Sigmoid colon (tissue), 7 donors: ENCODE measurements around the gene ALMS1. TPM values are rescaled to one million over a fixed set of nuclear protein-coding genes. Genes with fewer than 3 reads are reported as not detected.
"Not testable (repeated sequence)": the region's sequence is repeated elsewhere in the genome, so short reads cannot be mapped to it uniquely, and the experiment has no call there.

Experiments used
- DNase-seq: peaks from one replicate; pipeline ENCODE4 v3.0.0-alpha.2; 2019
- H3K27ac ChIP-seq, 4 donors: fragments of 200-600 bp; sonication (generic); one replicate each; pipeline ENCODE4 v1.5.1; 2016 to 2019; ENCODE audit warnings: mild to moderate bottlenecking in 1 of 4
- H3K27me3 ChIP-seq, 3 donors: fragments of 200-600 bp; sonication (generic); one replicate each; pipeline ENCODE4 v1.5.1; 2019; ENCODE audit warnings: mild to moderate bottlenecking in 1 of 3
- H3K36me3 ChIP-seq, 4 donors: fragments of 200-600 bp; sonication (generic); one replicate each; pipeline ENCODE4 v1.5.1; 2016 to 2019
- H3K4me1 ChIP-seq, 4 donors: fragments of 200-600 bp; sonication (generic); one replicate each; pipeline ENCODE4 v1.5.1; 2017 to 2019
- H3K4me3 ChIP-seq, 4 donors: fragments of 200-600 bp; sonication (generic); one replicate each; pipeline ENCODE4 v1.5.1; 2017 to 2019; ENCODE audit warnings: mild to moderate bottlenecking in 2 of 4, moderate library complexity in 1 of 4
- H3K9me3 ChIP-seq, 4 donors: fragments of 200-600 bp in 3 of 4; sonication (generic) in 3 of 4; one replicate each; pipeline versions ENCODE4 v1.5.1 to v1.6.1; 2013 to 2019
- EP300 ChIP-seq, 4 donors: sonication (generic); formaldehyde crosslinking; IDR thresholded peaks; one replicate each; pipeline ENCODE4 v1.6.1; 2017; ENCODE audit warnings: antibody characterized with exemption in 4 of 4
- POLR2A ChIP-seq, 2 donors: fragments of 450-650 bp; IDR thresholded peaks; one replicate each; pipeline ENCODE4 v1.6.1; 2016; ENCODE audit warnings: antibody characterized with exemption in 2 of 2, mild to moderate bottlenecking in 2 of 2, moderate library complexity in 2 of 2
- POLR2AphosphoS5 ChIP-seq, 4 donors: sonication (generic); formaldehyde crosslinking; IDR thresholded peaks; one replicate each; pipeline ENCODE4 v1.6.1; 2017; ENCODE audit warnings: antibody characterized with exemption in 4 of 4
- WGBS, 2 donors: extraction: QIAGEN DNeasy Blood & Tissue Kit; methylation state at CpG; one replicate each; pipeline ENCODE4 v1.1.7; 2013; 5-methylcytosine and 5-hydroxymethylcytosine counted together
- intact Hi-C: fragments of 100-400 bp; cut with DNase I; formaldehyde crosslinking; loops from one replicate; pipeline ENCODE4 v1.15.1; 2023
- polyA plus RNA-seq, 3 donors: library from polyadenylated mRNA; stranded (reverse); fragments of 200-250 nt; gene quantifications; one replicate each; pipeline ENCODE4 v1.2.3, GENCODE V29; 2013
- total RNA-seq, 4 donors: library from RNA; depleted of rRNA; stranded (reverse); fragments of >200 nt; gene quantifications; one replicate each; pipeline ENCODE4 v1.1.0, GENCODE V29; 2016
- TF ChIP-seq, protein P1 (sequence below), 4 experiments: fragments of 450-650 bp in 3 of 4; fragments of 200-600 bp in 1 of 4; IDR thresholded peaks; one replicate each; pipeline ENCODE4 v1.5.1; 2016 to 2019; ENCODE audit warnings: antibody characterized with exemption in 4 of 4, mild to moderate bottlenecking in 3 of 4, moderate library complexity in 2 of 4
- donor health status: healthy with polysubstance abuse.
- donor health status: Bipolar disorder and iron deficiency.
- donor health status: healthy.

The ALMS1 gene
- total and polyA plus RNA-seq, 7 donors = 3.5 to 47.6 (median 29.3) TPM

DNA sequence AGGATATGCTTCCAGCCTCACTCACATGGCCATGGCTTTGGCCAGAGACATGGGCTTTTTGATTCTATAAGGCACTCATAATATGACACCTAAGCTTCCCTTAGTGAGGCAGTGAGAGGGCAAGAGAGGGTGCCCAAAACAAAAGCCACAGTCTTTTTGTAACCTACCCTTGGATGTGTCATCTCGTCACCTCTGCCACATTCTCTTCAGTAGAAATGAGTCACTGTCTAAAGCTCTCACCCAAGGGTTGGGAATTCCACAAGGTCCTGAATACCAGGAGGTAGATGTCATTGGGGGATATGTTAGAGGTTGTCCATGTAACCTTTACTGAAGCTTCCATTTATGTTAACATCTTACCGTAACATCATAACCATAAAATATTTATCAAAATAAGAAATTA is 108.4 kb downstream of the ALMS1 start:
- TF ChIP-seq POLR2A (IDR thresholded peaks at IDR 0.05) (no peak), POLR2AphosphoS5 (IDR thresholded peaks at IDR 0.05) (no peak), EP300 (IDR thresholded peaks at IDR 0.05) (no peak)
- TF ChIP-seq, protein P1, sequence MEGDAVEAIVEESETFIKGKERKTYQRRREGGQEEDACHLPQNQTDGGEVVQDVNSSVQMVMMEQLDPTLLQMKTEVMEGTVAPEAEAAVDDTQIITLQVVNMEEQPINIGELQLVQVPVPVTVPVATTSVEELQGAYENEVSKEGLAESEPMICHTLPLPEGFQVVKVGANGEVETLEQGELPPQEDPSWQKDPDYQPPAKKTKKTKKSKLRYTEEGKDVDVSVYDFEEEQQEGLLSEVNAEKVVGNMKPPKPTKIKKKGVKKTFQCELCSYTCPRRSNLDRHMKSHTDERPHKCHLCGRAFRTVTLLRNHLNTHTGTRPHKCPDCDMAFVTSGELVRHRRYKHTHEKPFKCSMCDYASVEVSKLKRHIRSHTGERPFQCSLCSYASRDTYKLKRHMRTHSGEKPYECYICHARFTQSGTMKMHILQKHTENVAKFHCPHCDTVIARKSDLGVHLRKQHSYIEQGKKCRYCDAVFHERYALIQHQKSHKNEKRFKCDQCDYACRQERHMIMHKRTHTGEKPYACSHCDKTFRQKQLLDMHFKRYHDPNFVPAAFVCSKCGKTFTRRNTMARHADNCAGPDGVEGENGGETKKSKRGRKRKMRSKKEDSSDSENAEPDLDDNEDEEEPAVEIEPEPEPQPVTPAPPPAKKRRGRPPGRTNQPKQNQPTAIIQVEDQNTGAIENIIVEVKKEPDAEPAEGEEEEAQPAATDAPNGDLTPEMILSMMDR (IDR thresholded peaks at IDR 0.05) = no peak
- Histone ChIP-seq H3K27ac (no peak overlapping the region), H3K4me3 (no peak overlapping the region), H3K9me3 (no peaks in the 10 kb centered on the region), H3K27me3 (no peaks in the 10 kb centered on the region), H3K36me3 (peaks cover 0 to 21% (median 6%) of the 10 kb centered on the region in 4 donors), H3K4me1 (no peaks in the 10 kb centered on the region)
- intact Hi-C loops = no loop called here
- no peak for DNase-seq
- WGBS, 2 donors = 94% methylated on average over 2 of the region's 2 CpGs

DNA sequence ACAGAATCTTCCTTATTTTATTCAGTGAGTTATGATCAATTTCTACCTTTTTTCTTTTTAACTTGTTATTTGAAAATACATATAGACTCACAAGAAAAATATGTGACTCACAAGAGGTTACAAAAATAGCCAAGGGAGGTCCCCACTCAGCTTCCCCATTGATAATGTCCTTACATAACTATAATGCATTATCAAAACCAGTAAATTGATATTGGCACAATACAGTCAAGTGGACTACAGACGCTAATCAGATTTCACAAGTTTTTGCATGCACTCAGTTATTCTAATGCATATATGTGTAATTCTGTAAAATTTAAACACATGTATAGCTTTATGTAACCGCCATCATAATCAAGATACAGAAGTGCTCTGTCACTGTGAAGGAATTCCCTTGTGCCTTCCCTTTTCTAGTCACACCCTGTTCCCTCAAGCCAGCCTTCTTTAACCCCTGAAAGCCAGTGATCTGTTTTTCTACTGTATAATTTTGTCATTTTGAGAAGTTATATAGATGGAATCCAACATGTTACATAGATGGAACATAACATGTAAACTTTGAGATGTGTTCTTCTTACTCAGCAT is 118.4 kb downstream of the ALMS1 start:
- intact Hi-C loops = no loop called here
- Histone ChIP-seq H3K27me3 (no peaks in the 10 kb centered on the region), H3K36me3 (no peaks in the 10 kb centered on the region), H3K4me3 (no peak overlapping the region), H3K9me3 (no peaks in the 10 kb centered on the region), H3K4me1 (no peaks in the 10 kb centered on the region), H3K27ac (no peak overlapping the region)
- TF ChIP-seq POLR2A (IDR thresholded peaks at IDR 0.05) (no peak), EP300 (IDR thresholded peaks at IDR 0.05) (no peak), POLR2AphosphoS5 (IDR thresholded peaks at IDR 0.05) (no peak)
- TF ChIP-seq, protein P1 (IDR thresholded peaks at IDR 0.05) = no peak
- DNase-seq = no peak
- 96 to 97% methylated on average over 2 of the region's 2 CpGs for WGBS, 2 donors

DNA sequence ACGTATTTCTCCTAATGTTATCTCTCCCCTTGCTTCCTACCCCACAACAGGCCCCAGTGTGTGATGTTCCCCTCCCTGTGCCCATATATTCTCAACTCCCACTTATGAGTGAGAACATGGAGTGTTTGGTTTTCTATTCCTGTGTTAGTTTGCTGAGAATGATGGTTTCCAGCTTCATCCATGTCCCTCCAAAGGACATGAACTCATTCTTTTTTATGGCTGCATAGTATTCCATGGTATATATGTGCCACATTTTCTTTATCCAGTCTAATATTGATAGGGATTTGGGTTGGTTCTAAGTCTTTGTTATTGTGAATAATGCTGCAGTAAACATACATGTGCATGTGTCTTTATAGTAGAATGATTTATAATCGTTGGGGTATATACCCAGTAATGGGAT is 119.2 kb downstream of the ALMS1 start:
- H3K27ac ChIP-seq, DNase-seq, H3K4me1 ChIP-seq, H3K27me3 ChIP-seq, H3K36me3 ChIP-seq, intact Hi-C loops, H3K9me3 ChIP-seq, H3K4me3 ChIP-seq: not testable (repeated sequence)
- whole genome bisulfite sequencing, 2 donors = 97% methylated on average over 2 of the region's 2 CpGs

DNA sequence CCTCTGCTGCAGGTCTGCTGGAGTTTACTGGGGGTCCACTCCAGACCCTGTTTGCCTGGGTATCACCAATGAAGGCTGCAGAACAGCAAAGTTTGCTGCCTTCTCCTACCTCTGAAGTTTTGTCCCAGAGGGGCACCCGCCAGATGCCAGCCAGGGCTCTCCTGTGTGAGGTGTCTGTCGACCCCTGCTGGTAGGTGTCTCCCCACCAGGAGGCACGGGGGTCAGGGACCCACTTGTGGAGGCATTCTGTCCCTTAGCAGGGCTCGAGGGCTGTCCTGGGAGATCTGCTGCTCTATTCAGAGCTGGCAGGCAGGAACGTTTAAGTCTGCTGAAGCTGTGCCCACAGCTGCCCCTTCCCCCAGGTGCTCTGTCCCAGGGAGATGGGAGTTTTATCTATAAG is 124.8 kb downstream of the ALMS1 start:
- intact Hi-C loops, H3K27ac ChIP-seq, H3K27me3 ChIP-seq, H3K4me3 ChIP-seq, DNase-seq, H3K9me3 ChIP-seq, H3K4me1 ChIP-seq: not testable (repeated sequence)
- H3K36me3 ChIP-seq = peaks cover 0 to 12% (median 4%) of the 10 kb centered on the region in 4 donors
- WGBS, 2 donors = 92 to 93% methylated on average over 5 of the region's 5 CpGs

DNA sequence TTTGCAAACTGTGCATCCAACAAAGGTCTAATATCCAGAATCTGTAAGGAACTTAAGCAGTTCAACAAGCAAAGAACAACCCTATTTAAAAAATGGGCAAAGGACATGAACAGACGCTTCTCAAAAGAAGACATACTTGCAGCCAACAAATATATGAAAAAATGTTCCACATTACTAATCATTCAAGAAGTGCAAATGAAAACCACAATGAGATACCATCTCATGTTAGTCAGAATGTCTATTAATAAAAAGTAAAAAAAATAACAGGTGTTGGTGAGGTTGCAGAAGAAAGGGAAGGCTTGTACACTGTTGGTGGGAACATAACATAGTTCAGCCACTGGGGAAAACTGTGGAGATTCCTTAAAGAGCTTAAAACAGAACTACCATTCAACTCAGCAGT is 130.4 kb downstream of the ALMS1 start:
- no peak for DNase-seq
- no peak for TF ChIP-seq POLR2AphosphoS5 (IDR thresholded peaks at IDR 0.05)
- TF ChIP-seq, protein P1 (IDR thresholded peaks at IDR 0.05) = no peak
- TF ChIP-seq EP300 (IDR thresholded peaks at IDR 0.05) = no peak
- no peak for TF ChIP-seq POLR2A (IDR thresholded peaks at IDR 0.05)
- H3K27ac ChIP-seq = no peak overlapping the region
- H3K4me1 ChIP-seq = no peaks in the 10 kb centered on the region
- H3K27me3 ChIP-seq = no peaks in the 10 kb centered on the region
- H3K4me3 ChIP-seq = no peak overlapping the region
- H3K36me3 ChIP-seq = peaks cover 0 to 27% (median 7%) of the 10 kb centered on the region in 4 donors
- H3K9me3 ChIP-seq = no peaks in the 10 kb centered on the region
- 82 to 97% methylated on average over 1 of the region's 1 CpG for WGBS, 2 donors
- intact Hi-C loops = no loop called here

DNA sequence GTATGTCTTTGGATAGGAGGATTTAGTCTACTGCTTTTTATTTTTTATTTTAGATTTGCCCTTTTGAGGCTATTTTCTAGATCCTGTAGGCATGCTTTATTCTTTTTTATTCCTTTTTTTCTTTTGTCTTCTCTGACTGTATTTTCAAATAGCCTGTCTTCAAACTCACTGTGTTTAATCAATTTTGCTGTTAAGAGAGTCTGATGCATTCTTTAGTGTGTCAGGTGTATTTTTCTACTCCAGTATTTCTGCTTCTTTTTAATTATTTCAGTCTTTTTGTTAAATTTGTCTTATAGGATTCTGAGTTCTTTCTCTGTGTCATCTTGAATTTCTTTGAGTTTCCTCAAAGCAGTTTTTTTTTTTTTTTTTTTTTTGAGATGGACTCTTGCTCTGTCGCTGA is 143.1 kb downstream of the ALMS1 start:
- Histone ChIP-seq H3K4me3 (no peak overlapping the region), H3K36me3 (peaks cover 0 to 34% (median 5%) of the 10 kb centered on the region in 4 donors), H3K9me3 (peaks cover 0 to 5% (median 0%) of the 10 kb centered on the region in 4 donors), H3K27me3 (no peaks in the 10 kb centered on the region), H3K27ac (no peak overlapping the region), H3K4me1 (no peaks in the 10 kb centered on the region)
- no peak for TF ChIP-seq EP300 (IDR thresholded peaks at IDR 0.05)
- no peak for TF ChIP-seq POLR2A (IDR thresholded peaks at IDR 0.05)
- no peak for TF ChIP-seq POLR2AphosphoS5 (IDR thresholded peaks at IDR 0.05)
- TF ChIP-seq, protein P1 (IDR thresholded peaks at IDR 0.05) = no peak
- no peak for DNase-seq
- intact Hi-C loops = no loop called here
- WGBS, 2 donors = 88 to 94% methylated on average over 1 of the region's 1 CpG

DNA sequence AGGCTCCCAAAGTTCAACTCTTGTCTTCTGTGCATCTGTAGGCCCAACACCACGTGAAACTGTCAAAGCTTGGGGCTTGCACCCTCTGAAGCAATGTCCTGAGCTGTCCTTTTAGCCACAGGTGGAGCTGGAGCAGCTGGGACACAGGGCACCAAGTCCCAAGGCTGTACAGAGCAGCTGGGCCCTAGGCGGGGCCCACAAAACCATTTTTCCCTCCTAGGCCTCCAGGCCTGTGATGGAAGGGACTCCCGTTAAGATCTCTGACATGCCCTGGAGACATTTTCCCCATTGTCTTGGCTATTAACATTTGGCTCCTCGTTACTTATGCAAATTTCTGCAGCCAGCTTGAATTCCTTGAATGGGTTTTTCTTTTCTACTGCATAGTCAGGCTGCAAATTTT is 145.1 kb downstream of the ALMS1 start:
- WGBS, 2 donors = 94% methylated on average over 4 of the region's 4 CpGs
- DNase-seq, H3K9me3 ChIP-seq, intact Hi-C loops, H3K4me1 ChIP-seq, H3K27me3 ChIP-seq, H3K27ac ChIP-seq, H3K4me3 ChIP-seq: not testable (repeated sequence)
- peaks cover 0 to 43% (median 6%) of the 10 kb centered on the region in 4 donors for H3K36me3 ChIP-seq
